HUES48 (cell line): ENCODE results near the gene KRTAP10-2.
"Not testable (repeated sequence)": the region's sequence is repeated elsewhere in the genome, so short reads cannot be mapped to it uniquely, and the experiment has no call there.

ENCODE experiments used
- H3K27ac ChIP-seq: one replicate; pipeline ENCODE4 v1.7.0; 2013; ENCODE audit warnings: low read depth, low read length, inconsistent platforms
- H3K27me3 ChIP-seq: 2 replicates; pipeline ENCODE4 v1.6.1; 2013; ENCODE audit warnings: mild to moderate bottlenecking, low read length; ENCODE audit not compliant: control insufficient read depth, insufficient read depth
- H3K36me3 ChIP-seq: 2 replicates; pipeline ENCODE4 v1.6.1; 2013; ENCODE audit warnings: low read length; ENCODE audit not compliant: control insufficient read depth, insufficient read depth
- H3K4me1 ChIP-seq: 2 replicates; pipeline ENCODE4 v1.6.1; 2013; ENCODE audit warnings: mild to moderate bottlenecking, low read length; ENCODE audit not compliant: control insufficient read depth, insufficient read depth
- H3K4me3 ChIP-seq: 2 replicates; pipeline ENCODE4 v1.5.1; 2013; ENCODE audit warnings: mild to moderate bottlenecking, low read depth, low read length
- H3K9ac ChIP-seq: 2 replicates; pipeline ENCODE4 v1.6.1; 2013; ENCODE audit warnings: mild to moderate bottlenecking, low read depth, low read length, moderate library complexity
- H3K9me3 ChIP-seq: 2 replicates; pipeline ENCODE4 v1.6.1; 2013; ENCODE audit warnings: low read length; ENCODE audit not compliant: control insufficient read depth, insufficient read depth

Gene KRTAP10-2

DNA sequence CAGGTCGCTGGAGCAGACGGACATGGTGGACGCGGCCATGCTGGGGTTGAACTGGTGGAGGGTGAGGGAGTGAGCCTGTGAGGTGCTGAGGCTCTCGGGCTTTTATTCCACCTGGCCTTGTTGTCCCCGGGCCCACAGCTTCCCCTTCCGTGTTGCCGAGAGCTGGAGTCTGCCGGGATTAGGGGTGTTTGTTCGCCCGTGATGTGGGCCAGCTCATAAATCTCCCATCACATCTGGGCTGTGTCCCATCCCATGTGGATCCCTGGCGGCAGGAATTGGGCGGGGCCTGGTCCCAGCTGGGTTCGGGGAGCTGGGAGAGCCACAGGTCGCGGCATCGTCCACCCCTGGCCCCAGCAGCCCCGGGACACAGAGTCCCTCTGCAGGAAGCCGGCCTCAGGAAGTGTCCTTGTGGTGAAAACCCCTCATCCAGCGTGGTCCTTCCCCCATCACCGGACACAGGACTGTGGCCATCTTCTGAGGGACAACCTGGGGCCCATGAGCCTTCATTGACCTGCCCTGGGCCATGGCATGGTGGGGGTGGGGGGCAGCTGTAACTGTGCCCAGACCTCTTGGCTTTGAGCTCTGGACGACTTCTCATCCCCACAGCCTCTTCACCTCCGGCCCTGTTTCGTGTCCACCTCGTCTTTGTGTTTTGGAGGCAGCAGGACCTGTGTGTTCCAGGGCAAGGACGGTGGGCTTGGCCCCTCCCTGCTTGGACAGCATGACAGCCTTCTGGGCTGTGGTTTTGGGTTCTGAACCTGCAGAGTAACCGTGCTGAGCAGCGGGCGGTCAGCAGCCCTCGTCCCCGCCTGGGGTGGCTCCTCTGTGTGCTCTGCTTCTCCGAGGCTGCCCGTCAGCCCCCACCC lies 41.4 kb upstream of the KRTAP10-2 start, which contains the start of gene KRTAP10-6:
Gene KRTAP10-6 (minus strand): TSS at position 60 of the 866 bp plus-strand sequence. CDS start 21 bp downstream, at position 39.
- Histone ChIP-seq H3K4me3 (no peak within 1 kb of the TSS), H3K9ac (no peak within 1 kb of the TSS), H3K27me3 (no peaks in the 10 kb centered on the region), H3K27ac (no peak within 1 kb of the TSS), H3K9me3 (no peaks in the 10 kb centered on the region), H3K36me3 (no peaks in the 10 kb centered on the region), H3K4me1 (peaks cover 14% of the 10 kb centered on the region)

DNA sequence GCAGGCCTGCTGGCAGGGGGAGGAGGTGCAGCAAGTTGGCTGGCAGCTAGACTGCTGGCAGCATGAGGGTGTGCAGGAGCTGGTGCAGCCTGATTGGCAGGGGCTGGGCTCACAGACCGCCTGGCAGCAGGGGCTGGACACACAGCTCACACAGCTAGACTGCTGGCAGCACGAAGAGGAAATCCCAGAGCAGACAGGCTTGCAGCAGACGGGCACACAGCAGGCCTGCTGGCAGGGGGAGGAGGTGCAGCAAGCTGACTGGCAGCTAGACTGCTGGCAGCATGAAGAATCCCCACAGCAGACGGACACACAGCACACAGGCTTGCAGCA lies 40.5 kb upstream of the KRTAP10-2 start:
- H3K27me3 ChIP-seq, H3K36me3 ChIP-seq: not testable (repeated sequence)

DNA sequence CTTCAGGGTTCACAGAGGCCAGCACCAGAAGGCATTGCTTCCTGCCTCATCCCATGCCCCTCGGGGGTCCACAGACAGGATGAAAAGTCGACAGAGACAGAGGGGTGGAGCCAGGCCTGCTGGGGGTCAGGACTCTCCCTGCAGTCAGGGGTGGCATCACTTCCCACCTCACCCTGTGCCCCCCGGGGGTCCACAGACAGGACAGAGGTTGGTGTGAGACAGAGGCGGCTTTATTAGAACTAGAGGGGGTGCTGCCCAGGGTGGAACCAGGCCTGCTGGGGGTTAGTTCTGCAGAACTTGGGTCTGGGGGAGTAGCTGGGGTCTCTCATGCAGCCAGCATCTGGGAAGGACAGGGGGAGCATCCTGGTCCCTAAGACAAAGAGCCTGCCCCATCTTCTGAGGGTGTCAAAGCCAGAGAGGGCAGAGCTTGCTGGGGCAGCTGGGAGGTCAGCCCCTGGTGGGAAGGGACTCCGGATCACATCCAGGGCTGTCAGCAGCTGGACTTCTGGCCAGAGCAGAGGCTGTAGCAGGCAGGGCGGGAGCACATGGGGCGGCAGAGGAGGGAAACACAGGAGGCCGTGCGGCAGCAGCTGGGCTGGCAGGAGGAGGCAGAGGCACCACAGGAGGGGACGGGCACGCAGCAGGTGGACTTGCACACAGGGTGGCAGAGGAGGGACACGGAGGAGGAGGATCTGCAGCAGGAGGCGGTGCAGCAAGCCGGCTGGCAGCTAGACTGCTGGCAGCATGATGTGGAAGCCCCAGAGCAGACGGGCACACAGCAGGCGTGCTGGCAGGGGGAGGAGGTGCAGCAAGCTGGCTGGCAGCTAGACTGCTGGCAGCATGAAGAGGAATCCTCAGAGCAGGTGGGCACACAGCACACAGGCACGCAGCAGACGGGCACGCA lies 39.8 kb upstream of the KRTAP10-2 start:
- not testable (repeated sequence) for H3K9me3 ChIP-seq, H3K9ac ChIP-seq, H3K27ac ChIP-seq, H3K4me3 ChIP-seq, H3K27me3 ChIP-seq, H3K36me3 ChIP-seq
- peaks cover 12% of the 10 kb centered on the region for H3K4me1 ChIP-seq

More for the DNA sequence above, 40.5 kb upstream of the KRTAP10-2 start:
- H3K4me1 ChIP-seq, result peaks cover 12% of the 10 kb centered on the region
- H3K27ac ChIP-seq, H3K9ac ChIP-seq, H3K4me3 ChIP-seq, H3K9me3 ChIP-seq: not testable (repeated sequence)

DNA sequence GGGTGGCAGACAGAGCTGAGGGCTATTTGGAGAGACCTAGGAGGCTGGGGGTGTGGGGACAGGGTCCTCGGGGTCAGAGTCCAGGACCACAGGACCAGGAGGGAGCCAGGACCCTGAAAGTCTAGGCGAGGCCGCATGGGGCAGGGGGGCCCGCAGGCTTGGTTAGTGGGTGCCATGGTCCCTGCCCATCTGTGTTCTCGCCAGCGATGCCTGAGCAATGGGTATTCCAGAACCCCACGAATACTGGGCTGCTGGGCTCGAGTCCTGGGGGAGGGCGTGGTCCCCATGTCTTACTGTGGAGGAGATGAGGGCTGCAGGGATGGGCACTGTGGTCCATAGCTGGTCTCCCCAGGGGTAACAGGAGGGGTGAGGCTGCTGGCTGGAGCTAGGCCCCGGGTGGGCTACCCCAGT lies 39.0 kb upstream of the KRTAP10-2 start:
- Histone ChIP-seq H3K4me1 (peaks cover 12% of the 10 kb centered on the region), H3K27ac (no peak overlapping the region)

DNA sequence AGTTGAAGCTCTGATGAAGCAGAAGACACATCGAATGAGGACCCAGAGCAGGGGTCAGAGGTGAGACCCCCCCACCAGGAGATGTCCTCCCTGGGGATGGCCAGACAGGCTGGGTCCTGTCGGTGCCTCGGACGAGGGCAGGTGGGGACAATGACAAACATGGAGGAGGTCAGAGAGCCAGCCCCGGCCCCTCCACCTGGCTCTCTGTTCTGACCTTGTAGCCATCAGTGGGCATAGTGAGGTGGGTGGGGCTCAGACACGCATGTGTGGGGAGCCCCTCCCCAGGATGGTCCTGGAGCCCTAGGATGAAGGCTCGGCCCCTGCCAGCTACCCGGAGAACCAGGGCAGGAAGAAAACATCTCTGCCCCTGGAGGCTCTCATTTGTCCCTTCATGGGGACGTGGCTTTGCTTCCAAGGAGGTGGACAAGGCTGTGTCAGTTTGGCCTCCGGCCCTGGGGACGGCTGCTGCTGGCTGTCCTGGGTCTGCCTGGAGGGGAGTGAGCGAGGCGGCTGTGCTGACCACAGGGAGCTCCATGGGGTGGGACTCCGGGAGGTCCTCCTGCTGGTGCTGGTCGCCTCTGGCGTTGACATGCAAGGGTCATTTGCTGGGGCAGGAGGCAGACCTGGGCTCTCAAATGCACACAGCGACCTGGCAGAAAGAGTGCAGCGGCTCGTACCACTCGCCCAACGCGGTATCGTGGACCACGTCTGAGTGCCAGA lies 38.4 kb upstream of the KRTAP10-2 start:
- H3K4me3 ChIP-seq, result no peak overlapping the region

More for the DNA sequence above, 39.0 kb upstream of the KRTAP10-2 start:
- H3K9ac ChIP-seq, result no peak overlapping the region
- H3K4me3 ChIP-seq, result no peak overlapping the region
- H3K36me3 ChIP-seq, result no peaks in the 10 kb centered on the region
- no peaks in the 10 kb centered on the region for H3K27me3 ChIP-seq
- no peaks in the 10 kb centered on the region for H3K9me3 ChIP-seq

DNA sequence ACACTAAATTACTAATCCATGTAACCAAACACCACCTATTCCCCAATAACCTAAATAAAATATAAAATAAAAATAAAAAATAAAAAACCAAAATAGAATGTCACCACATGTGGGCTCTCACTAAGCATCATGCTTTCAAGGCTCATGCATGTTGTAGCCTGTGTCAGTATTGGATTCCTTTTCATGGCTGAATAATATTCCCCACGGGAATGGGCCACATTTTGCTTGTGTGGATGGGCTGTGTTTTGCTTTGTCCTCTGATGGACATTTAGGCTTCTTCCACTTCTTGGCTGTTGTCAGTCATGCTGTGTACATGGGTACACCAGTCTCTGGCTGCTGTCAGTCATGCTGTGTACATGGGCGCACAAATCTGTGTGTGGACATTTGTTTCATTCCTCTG lies 37.8 kb upstream of the KRTAP10-2 start:
- Histone ChIP-seq H3K27me3 (no peaks in the 10 kb centered on the region), H3K9ac (no peak overlapping the region), H3K36me3 (no peaks in the 10 kb centered on the region), H3K9me3 (no peaks in the 10 kb centered on the region), H3K4me1 (peaks cover 12% of the 10 kb centered on the region), H3K27ac (no peak overlapping the region), H3K4me3 (no peak overlapping the region)

More for the DNA sequence above, 38.4 kb upstream of the KRTAP10-2 start:
- no peaks in the 10 kb centered on the region for H3K27me3 ChIP-seq
- no peaks in the 10 kb centered on the region for H3K36me3 ChIP-seq
- peaks cover 12% of the 10 kb centered on the region for H3K4me1 ChIP-seq
- no peaks in the 10 kb centered on the region for H3K9me3 ChIP-seq
- no peak overlapping the region for H3K27ac ChIP-seq
- no peak overlapping the region for H3K9ac ChIP-seq

DNA sequence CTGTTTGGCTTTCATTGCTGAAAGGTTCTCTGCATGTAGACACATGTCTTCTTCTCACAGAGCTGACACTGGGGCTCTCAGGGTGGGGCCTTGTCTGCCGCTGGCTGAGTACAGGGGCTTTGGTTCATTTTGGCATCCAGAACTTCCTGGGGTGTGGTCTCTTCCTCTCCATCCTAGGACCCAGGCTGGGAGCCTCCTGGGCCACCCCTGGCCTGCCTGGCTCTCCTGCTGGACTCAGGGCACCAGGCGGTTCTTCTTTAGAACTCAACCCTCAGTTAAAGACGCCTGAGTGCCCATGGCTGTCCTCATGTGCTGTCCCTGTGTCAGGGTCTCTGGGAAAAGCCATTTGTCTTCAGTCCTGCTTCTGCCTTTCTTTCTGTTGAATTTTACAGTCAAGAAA lies 34.6 kb upstream of the KRTAP10-2 start:
- Histone ChIP-seq H3K36me3 (no peaks in the 10 kb centered on the region), H3K27ac (no peak overlapping the region), H3K9me3 (no peaks in the 10 kb centered on the region), H3K4me1 (no peaks in the 10 kb centered on the region), H3K4me3 (no peak overlapping the region), H3K9ac (no peak overlapping the region), H3K27me3 (no peaks in the 10 kb centered on the region)

DNA sequence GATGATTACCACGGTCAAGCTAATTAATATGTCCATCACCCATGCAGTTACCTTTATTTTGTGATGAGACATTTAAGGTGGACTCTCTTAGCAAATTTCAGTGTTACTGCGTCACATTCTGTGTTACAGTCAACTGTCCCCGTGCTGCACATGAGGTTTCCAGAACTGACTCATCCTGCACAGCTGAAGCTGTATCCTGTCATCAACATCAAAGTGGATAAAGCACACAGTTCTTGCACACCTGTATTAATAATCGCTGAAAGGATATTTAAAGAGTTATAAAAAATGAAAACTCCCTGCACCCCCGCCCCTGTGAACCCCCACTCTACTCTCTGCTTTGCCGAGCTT lies 32.5 kb upstream of the KRTAP10-2 start:
- H3K27me3 ChIP-seq, result no peaks in the 10 kb centered on the region

DNA sequence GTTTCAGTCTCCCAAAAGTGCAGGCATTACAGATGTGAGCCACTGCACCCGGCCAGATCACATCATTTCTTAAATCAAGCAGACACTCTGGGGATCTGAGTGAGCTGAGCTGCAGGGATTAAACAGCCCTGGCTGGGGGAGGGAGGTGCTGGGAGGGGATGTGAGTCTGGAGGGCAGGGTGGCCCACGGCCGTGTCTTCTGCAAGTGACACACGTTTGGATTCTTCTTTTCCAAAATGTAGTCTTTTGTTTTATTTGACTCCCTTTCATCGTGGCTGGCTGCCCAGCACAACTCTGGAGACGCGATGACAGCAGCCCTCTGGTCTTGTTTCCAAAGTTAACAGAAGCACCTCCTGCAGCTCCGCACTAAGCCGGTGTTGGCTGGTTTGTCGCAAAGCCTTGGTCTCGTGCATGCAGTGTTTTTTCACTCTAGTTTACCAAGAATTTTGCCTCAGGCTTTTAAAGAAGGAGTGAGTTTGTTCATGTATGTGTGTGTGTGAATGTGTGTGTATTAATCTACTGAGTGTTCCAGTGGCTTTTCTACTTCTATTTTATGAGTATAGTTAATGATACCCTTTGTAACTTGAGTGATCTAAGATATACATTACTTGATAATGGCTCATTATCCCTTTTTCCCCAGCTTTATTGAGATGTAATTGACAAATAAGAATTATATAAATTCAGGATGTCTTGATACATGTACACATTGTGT lies 31.9 kb upstream of the KRTAP10-2 start:
- H3K36me3 ChIP-seq, result no peaks in the 10 kb centered on the region
- H3K9ac ChIP-seq, result no peak overlapping the region
- no peak overlapping the region for H3K27ac ChIP-seq
- H3K9me3 ChIP-seq, result no peaks in the 10 kb centered on the region
- H3K4me3 ChIP-seq, result no peak overlapping the region
- H3K27me3 ChIP-seq, result no peaks in the 10 kb centered on the region
- no peaks in the 10 kb centered on the region for H3K4me1 ChIP-seq

More for the DNA sequence above, 32.5 kb upstream of the KRTAP10-2 start:
- Histone ChIP-seq H3K4me1 (no peaks in the 10 kb centered on the region), H3K9me3 (no peaks in the 10 kb centered on the region), H3K9ac (no peak overlapping the region), H3K36me3 (no peaks in the 10 kb centered on the region), H3K27ac (no peak overlapping the region), H3K4me3 (no peak overlapping the region)

DNA sequence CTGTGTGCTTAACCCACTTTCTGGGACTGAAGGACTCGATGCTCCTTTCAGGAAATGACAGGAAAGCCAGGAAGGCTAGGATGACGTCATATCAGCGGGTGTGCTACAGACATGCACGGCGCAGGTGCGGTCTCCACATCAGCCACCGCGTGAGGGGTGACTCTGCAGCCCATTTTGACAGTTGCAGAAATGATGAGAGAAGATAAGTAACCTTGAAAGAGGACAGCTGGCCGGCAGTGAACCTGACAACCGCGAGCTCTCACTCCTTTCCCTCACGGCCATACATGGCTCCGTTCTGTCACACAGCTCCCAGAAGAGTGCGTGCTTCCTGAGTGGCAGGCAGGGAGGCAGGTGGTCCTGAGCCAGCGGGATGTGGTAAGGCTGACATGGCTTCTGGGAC lies 30.8 kb upstream of the KRTAP10-2 start:
- Histone ChIP-seq H3K27ac (no peak overlapping the region), H3K4me1 (no peaks in the 10 kb centered on the region), H3K9ac (no peak overlapping the region), H3K27me3 (no peaks in the 10 kb centered on the region), H3K36me3 (no peaks in the 10 kb centered on the region), H3K4me3 (no peak overlapping the region), H3K9me3 (peaks cover 3% of the 10 kb centered on the region; the same call in 1 of the 2 replicates)
